Heart right ventricle (tissue), 16 donors: ENCODE measurements around the gene BRF1. TPM values are rescaled to one million over a fixed set of nuclear protein-coding genes. Genes with fewer than 3 reads are reported as not detected.
A peak's percentile ranks its signal among the peaks of the same experiment; 100 is the strongest.

ENCODE experiments used
- ATAC-seq, 8 donors: fragments of 200-7000 bp; cut with Tn5 transposase; one replicate each; pipeline ENCODE4 v1.9.1; 2020; ENCODE audit warnings: mild to moderate bottlenecking in 8 of 8, moderate library complexity in 8 of 8, moderate number of reproducible peaks in 1 of 8
- DNase-seq, 2 donors: peaks; one replicate each; pipeline ENCODE4 v3.0.0-alpha.2; 2020
- H3K27ac ChIP-seq, 10 donors: fragments of 200-600 bp; sonication (generic) in 2 of 10; one replicate each; pipeline versions ENCODE4 v1.5.0 to v1.8.0; 2020 to 2022; ENCODE audit warnings: mild to moderate bottlenecking in 3 of 10
- H3K27me3 ChIP-seq, 7 donors: fragments of 200-600 bp; one replicate each; pipeline ENCODE4 v1.8.0; 2021 to 2022; ENCODE audit warnings: mild to moderate bottlenecking in 2 of 7
- H3K36me3 ChIP-seq, 9 donors: fragments of 200-600 bp; sonication (generic) in 1 of 9; one replicate each; pipeline versions ENCODE4 v1.5.0 to v1.8.0; 2020 to 2022; ENCODE audit warnings: mild to moderate bottlenecking in 2 of 9
- H3K4me1 ChIP-seq, 9 donors: fragments of 200-600 bp; sonication (generic) in 1 of 9; one replicate each; pipeline versions ENCODE4 v1.5.0 to v1.8.0; 2020 to 2022; ENCODE audit warnings: mild to moderate bottlenecking in 4 of 9
- H3K4me3 ChIP-seq, 10 donors: fragments of 200-600 bp; sonication (generic) in 2 of 10; one replicate each; pipeline versions ENCODE4 v1.5.0 to v1.8.0; 2020 to 2022; ENCODE audit warnings: mild to moderate bottlenecking in 7 of 10, moderate library complexity in 2 of 10
- H3K9me3 ChIP-seq, 11 donors: fragments of 200-600 bp in 10 of 11; sonication (generic) in 2 of 11; one replicate each; pipeline versions ENCODE4 v1.5.0 to v1.8.0; 2013 to 2022; ENCODE audit warnings: mild to moderate bottlenecking in 2 of 11, control low read depth in 1 of 11, moderate library complexity in 1 of 11
- CTCF ChIP-seq, 9 donors: fragments of 200-600 bp; sonication (generic) in 2 of 9; IDR thresholded peaks; one replicate each; pipeline versions ENCODE4 v1.5.0 to v1.8.0; 2021 to 2022; ENCODE audit warnings: antibody characterized with exemption in 9 of 9, mild to moderate bottlenecking in 5 of 9, moderate library complexity in 1 of 9
- whole genome bisulfite sequencing, 2 donors: extraction: QIAGEN DNeasy Blood & Tissue Kit; methylation state at CpG; one replicate each; pipeline ENCODE4 v1.1.7; 2013; ENCODE audit warnings: inconsistent platforms in 1 of 2; 5-methylcytosine and 5-hydroxymethylcytosine counted together
- intact Hi-C, 10 donors: fragments of 100-400 bp; cut with DNase I; formaldehyde crosslinking; loops; one replicate each; pipeline versions ENCODE4 v1.11.1 to v1.14.2; 2022
- polyA plus RNA-seq, 2 donors: library from polyadenylated mRNA; stranded (reverse); fragments of 200-250 nt; gene quantifications; one replicate each; pipeline ENCODE4 v1.2.3, GENCODE V29; 2013
- total RNA-seq, 10 donors: library from RNA; stranded (reverse); fragmentation: NEBNext Ultra II Directional in 3 of 10; extraction: Animal tissue kit (Norgen Biotek cat#: 25700) in 3 of 10; gene quantifications; one replicate each; pipeline versions ENCODE4 v1.2.1 to v1.2.4, GENCODE V29; 2021 to 2023
- donor health status: Arrhythmogenic right ventricular cardiomyopathy.
- donor health status: ischemic (EF 13 %, LVEDD 7.1; RV severe dilation, severe dysfunction).
- donor health status: healthy with polysubstance abuse.
- donor health status: DM: no; HTN: yes; CAD: no.
- donor health status: DM: no; HTN: no; CAD: no.
- donor health status: ischemic (EF 25% LVEDD 6.9; RV normal size, moderate dysfunction).
- donor health status: ischemic (EF 25% LVEDD 5.7; RV mildly dilated, moderate dysfunction).
- donor health status: healthy.
- donor health status: DM: yes; HTN: yes; CAD: no.
- donor health status: Ischemic cardiomyopathy.
- donor health status: ischemic (EF 35%, LVEDD 5.7; RV mildly dilated, moderate dysfunction).
- donor health status: nonischemic (EF 11% LVEDD 7.7; RV severe dilation, severe dysfunction).
- donor health status: DM: yes; HTN: yes; CAD: no.
- donor health status: PGD.
- donor health status: ischemic (EF 29% LVEDD 5.4; RV normal size, mild dysfunction).
- donor health status: nonischemic (EF 23%, LVEDD 6.1; RV moderate dilation, normal function).

BRF1 gene
- total and polyA plus RNA-seq, 12 donors: 12.7 to 30.8 (median 16.2) TPM

- H3K27ac ChIP-seq: peak overlapping the region in 8 of 10 donors; percentile 8 to 83 (median 71)
- WGBS, 2 donors: 71 to 72% methylated on average over 9 of the region's 9 CpGs
These were observed 24.5 kb upstream of the BRF1 start for GRCh38 chr14:105325303-105325702.

GRCh38 chr14:105324871-105325270 lies 24.1 kb upstream of the BRF1 start:
- peak in 1 of 8 donors; percentile 11 for ATAC-seq
- TF ChIP-seq CTCF (IDR thresholded peaks at IDR 0.05): no peak
- H3K4me3 ChIP-seq: peak overlapping the region in 1 of 10 donors; percentile 5
- H3K27ac ChIP-seq: peak overlapping the region in 9 of 10 donors; percentile 28 to 83 (median 71)
- H3K4me1 ChIP-seq: peaks cover 42 to 75% (median 72%) of the 10 kb centered on the region in 9 donors
- intact Hi-C loops: no loop called here
- peaks cover 0 to 5% (median 0%) of the 10 kb centered on the region in 9 donors for H3K36me3 ChIP-seq
- no peak for DNase-seq
- H3K27me3 ChIP-seq: no peaks in the 10 kb centered on the region
- no peaks in the 10 kb centered on the region for H3K9me3 ChIP-seq
- WGBS, 2 donors: 62 to 71% methylated on average over 12 of the region's 12 CpGs

More at GRCh38 chr14:105325303-105325702, 24.5 kb upstream of the BRF1 start:
- Histone ChIP-seq H3K27me3 (no peaks in the 10 kb centered on the region), H3K4me3 (no peak overlapping the region), H3K36me3 (peaks cover 0 to 5% (median 0%) of the 10 kb centered on the region in 9 donors), H3K9me3 (no peaks in the 10 kb centered on the region), H3K4me1 (peaks cover 42 to 78% (median 75%) of the 10 kb centered on the region in 9 donors)
- no peak for ATAC-seq
- no peak for DNase-seq
- intact Hi-C loops: no loop called here
- no peak for TF ChIP-seq CTCF (IDR thresholded peaks at IDR 0.05)

GRCh38 chr14:105324080-105324778 lies 23.4 kb upstream of the BRF1 start:
- 47 to 60% methylated on average over 26 to 30 of the region's 30 CpGs for WGBS, 2 donors
- H3K9me3 ChIP-seq: no peaks in the 10 kb centered on the region
- no peak for TF ChIP-seq CTCF (IDR thresholded peaks at IDR 0.05)
- H3K27ac ChIP-seq: peak overlapping the region in 9 of 10 donors; percentile 28 to 83 (median 71)
- ATAC-seq (peak; percentile 82 to 92 (median 86)), DNase-seq (peak in 1 of 2 donors; percentile 69)
- H3K4me1 ChIP-seq: peaks cover 36 to 69% (median 66%) of the 10 kb centered on the region in 9 donors
- H3K4me3 ChIP-seq: peak overlapping the region in 2 of 10 donors; percentile 1 to 5
- H3K36me3 ChIP-seq: peaks cover 0 to 5% (median 0%) of the 10 kb centered on the region in 9 donors
- intact Hi-C loops: no loop called here
- H3K27me3 ChIP-seq: no peaks in the 10 kb centered on the region

GRCh38 chr14:105323663-105324062 lies 22.9 kb upstream of the BRF1 start:
- no peak overlapping the region for H3K4me3 ChIP-seq
- H3K9me3 ChIP-seq: no peaks in the 10 kb centered on the region
- peak overlapping the region in 8 of 10 donors; percentile 28 to 83 (median 70) for H3K27ac ChIP-seq
- H3K27me3 ChIP-seq: no peaks in the 10 kb centered on the region
- intact Hi-C loops: no loop called here
- TF ChIP-seq CTCF (IDR thresholded peaks at IDR 0.05): no peak
- no peak for DNase-seq
- WGBS, 2 donors: 37 to 78% methylated on average over 13 of the region's 13 CpGs
- peaks cover 0 to 5% (median 0%) of the 10 kb centered on the region in 9 donors for H3K36me3 ChIP-seq
- peaks cover 30 to 64% (median 60%) of the 10 kb centered on the region in 9 donors for H3K4me1 ChIP-seq
- peak in 5 of 8 donors; percentile 9 to 45 (median 40) for ATAC-seq
